DMS114 treated with DMSO at 0.1 percent for 48 hours (cell line): ENCODE data around the gene ELMOD1.

Experiments used
- DNase-seq: peaks from one replicate; lab custom pipeline; 2025; ENCODE audit not compliant: unreplicated experiment; lab: John Stamatoyannopoulos, UW

The ELMOD1 gene

GRCh38 chr11:107683807-107684206 is 92.9 kb downstream of the ELMOD1 start:
- no peak for DNase-seq

DNA sequence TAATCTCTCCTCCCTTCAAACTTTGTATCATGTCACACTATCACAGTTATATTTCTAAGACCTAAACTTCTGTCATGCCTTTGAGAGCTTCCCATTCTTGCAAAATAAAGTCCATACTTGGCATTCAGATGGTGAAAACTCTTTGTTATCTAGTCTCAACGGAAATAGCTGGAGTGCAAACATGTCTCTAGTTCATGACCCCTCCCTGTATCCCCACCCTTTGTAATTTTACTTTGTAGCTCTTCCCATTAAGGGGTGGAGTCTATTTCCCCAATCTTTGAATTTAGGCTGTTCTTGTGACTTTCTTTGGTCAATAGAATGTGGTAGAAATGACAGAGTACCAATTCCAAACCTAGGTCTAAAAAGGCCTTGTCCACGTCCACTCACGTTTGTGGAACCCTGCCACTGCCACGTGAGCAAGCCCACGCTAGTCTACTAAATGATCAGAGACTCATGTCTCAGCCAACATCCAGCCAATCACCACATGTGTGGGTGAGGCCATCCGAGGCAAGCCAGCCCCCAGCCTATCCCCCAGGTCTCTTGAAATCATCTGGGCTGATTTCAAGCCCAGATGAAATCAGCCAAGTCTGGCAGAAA is 97.5 kb downstream of the ELMOD1 start:
- no peak for DNase-seq

- peak; percentile 33 for DNase-seq
Observed at GRCh38 chr11:107689317-107690202, 98.6 kb downstream of the ELMOD1 start.

- DNase-seq: no peak
Observed at GRCh38 chr11:107691000-107691750, 100.2 kb downstream of the ELMOD1 start.

DNA sequence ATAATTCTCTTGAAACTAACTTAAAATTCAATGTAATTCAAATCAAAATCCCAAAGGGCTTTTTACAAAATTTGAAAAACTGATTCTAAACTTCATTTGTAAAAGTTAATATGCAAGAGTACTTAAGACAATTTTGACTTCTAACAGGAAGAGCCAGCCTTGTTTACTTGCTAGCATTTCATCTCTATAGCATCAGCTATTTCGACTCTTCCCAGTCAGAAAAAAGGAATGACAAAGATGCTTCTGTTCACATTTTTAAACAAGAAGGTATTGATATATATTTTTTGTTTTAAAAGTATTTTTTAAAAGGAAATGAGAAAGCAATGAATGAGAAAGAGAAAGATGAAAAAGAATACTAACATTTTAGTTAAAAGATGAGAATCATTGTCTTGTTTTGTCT is 104.5 kb downstream of the ELMOD1 start:
- DNase-seq: no peak

- no peak for DNase-seq
Observed at GRCh38 chr11:107696140-107696539, 105.2 kb downstream of the ELMOD1 start.

DNA sequence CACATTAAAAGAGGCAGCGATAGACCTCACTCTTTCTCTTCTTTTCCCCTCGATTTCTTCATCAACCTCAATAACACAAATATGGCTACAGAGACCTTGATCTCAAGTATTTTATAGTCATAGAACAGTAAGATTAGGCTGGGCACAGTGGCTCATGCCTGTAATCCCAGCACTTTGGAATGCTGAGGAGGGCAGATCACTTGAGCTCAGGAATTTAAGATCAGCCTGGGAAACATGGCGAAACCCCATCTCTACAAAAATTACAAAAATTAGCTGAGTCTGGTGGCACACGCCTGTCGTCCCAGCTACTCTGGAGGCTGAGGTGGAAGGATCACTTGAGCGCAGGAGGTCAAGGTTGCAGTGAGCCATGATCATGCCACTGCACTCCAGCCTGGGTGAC is 106.3 kb downstream of the ELMOD1 start:
- no peak for DNase-seq

GRCh38 chr11:107699371-107700285 is 108.7 kb downstream of the ELMOD1 start:
- DNase-seq: no peak

- no peak for DNase-seq
Observed at GRCh38 chr11:107702109-107702660, 111.2 kb downstream of the ELMOD1 start.

DNA sequence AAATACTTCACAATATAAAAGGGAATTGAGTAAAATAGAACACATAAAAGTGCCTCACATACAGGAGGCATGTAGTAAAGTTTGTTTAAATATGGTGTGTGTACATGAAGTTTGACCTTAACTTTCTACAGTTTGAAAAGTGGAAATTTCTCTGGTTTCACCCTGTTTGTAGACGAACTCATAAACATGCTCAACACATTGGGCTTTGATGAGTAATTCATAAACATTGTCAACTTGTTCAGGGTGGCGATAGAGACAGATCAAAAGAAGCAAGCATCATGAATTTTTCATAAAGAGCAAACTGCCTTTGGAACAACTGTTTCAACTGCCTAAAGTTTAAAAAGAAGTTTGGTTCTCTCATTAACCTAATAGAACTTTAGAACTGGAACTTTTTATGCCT is 111.8 kb downstream of the ELMOD1 start:
- no peak for DNase-seq

DNA sequence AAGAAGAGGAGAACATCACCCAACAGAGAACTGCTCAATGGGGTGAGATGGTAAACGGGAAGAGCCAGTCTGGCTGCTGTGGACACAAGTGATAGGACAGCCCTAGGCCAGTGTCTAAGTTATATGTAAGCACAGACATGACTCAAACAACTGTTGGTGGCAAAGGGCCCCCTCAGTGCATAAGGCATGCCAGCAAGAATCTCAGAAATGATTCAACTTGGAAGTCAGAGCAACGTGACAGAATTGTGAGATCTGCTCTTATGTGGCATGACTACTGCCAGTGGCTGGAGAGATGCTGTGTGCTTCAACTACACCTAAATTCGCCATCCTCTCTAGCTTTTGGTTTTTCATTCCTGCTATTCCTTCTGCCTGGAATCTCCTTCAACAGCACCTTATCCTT is 113.5 kb downstream of the ELMOD1 start:
- DNase-seq: no peak

GRCh38 chr11:107705027-107705426 is 114.1 kb downstream of the ELMOD1 start:
- no peak for DNase-seq

GRCh38 chr11:107706531-107706930 is 115.6 kb downstream of the ELMOD1 start:
- no peak for DNase-seq

DNA sequence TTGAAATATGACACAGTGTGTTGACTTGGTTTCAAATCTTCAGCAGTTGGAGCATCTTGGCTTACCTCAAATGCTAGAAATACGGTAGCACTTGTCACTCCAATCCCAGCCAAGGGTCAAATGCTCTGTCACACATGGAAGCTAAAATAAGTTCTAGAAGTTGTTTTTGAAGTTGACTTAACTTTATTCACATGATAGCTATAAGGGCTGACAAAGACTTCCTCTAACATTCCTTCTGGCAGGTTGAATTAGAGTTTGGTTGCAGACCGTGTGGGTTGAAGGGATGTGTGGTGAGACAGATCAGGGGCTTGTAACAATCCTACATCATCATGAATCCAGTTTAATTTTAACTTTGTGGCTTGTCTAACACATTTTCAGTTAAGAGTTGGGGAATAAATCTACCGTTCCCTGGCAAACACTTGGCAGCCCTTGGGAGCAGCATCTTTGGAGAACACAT is 116.3 kb downstream of the ELMOD1 start:
- no peak for DNase-seq

GRCh38 chr11:107707807-107708206 is 116.9 kb downstream of the ELMOD1 start:
- DNase-seq: no peak

DNA sequence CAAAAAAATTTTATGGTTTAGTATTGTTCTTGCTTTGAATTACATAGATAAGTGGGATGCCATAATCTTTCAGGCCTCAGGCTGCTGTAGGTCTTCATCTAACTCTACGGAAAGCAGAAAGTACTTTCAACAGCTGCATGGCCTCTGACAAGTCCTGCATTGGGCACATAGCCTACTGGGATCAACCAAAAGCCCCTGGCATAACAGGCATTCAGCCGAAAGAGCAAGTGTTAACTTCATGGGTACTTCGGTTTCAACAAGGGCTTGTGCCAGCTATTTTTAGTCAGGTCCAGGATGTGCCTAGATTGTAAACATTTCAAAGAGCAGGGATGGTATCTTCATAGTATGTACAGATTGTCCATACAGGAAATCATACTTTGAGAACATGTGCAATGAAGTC is 117.8 kb downstream of the ELMOD1 start:
- no peak for DNase-seq

GRCh38 chr11:107710301-107710700 is 119.4 kb downstream of the ELMOD1 start:
- no peak for DNase-seq

GRCh38 chr11:107711861-107712755 is 121.2 kb downstream of the ELMOD1 start, which contains the start of gene SLN:
Gene SLN, minus strand, starts transcription at chr11:107712056.
- no peak for DNase-seq

GRCh38 chr11:107713009-107713408 is 122.1 kb downstream of the ELMOD1 start:
- no peak for DNase-seq
